ENCODE measurements around the gene EPB41. TPM values are rescaled to one million over a fixed set of nuclear protein-coding genes. Genes with fewer than 3 reads are reported as not detected.

Gene EPB41
- total and polyA plus RNA-seq, 9 of the 15 experiments (the other 6 are each of a cell fraction or from before 2014, with no cell fraction given): 3.7 to 213 (median 141) TPM

GRCh38 chr1:29002792-29003191, 88.4 kb downstream of the EPB41 start:
- H3K4me3 ChIP-seq: no peak overlapping the region
- peaks cover 61% of the 10 kb centered on the region for H3K36me3 ChIP-seq (ENCODE audit: control insufficient read depth, insufficient read depth, low read length)
- intact Hi-C loops (cut with micrococcal nuclease): no loop called here
- CTCF ChIA-PET (ENCODE audit: low intra/inter-chr PET ratio): no interaction called here
- no peak for TF ChIP-seq EGR1 (conservative IDR thresholded peaks at IDR 0.05)
- TF ChIP-seq, protein P1, sequence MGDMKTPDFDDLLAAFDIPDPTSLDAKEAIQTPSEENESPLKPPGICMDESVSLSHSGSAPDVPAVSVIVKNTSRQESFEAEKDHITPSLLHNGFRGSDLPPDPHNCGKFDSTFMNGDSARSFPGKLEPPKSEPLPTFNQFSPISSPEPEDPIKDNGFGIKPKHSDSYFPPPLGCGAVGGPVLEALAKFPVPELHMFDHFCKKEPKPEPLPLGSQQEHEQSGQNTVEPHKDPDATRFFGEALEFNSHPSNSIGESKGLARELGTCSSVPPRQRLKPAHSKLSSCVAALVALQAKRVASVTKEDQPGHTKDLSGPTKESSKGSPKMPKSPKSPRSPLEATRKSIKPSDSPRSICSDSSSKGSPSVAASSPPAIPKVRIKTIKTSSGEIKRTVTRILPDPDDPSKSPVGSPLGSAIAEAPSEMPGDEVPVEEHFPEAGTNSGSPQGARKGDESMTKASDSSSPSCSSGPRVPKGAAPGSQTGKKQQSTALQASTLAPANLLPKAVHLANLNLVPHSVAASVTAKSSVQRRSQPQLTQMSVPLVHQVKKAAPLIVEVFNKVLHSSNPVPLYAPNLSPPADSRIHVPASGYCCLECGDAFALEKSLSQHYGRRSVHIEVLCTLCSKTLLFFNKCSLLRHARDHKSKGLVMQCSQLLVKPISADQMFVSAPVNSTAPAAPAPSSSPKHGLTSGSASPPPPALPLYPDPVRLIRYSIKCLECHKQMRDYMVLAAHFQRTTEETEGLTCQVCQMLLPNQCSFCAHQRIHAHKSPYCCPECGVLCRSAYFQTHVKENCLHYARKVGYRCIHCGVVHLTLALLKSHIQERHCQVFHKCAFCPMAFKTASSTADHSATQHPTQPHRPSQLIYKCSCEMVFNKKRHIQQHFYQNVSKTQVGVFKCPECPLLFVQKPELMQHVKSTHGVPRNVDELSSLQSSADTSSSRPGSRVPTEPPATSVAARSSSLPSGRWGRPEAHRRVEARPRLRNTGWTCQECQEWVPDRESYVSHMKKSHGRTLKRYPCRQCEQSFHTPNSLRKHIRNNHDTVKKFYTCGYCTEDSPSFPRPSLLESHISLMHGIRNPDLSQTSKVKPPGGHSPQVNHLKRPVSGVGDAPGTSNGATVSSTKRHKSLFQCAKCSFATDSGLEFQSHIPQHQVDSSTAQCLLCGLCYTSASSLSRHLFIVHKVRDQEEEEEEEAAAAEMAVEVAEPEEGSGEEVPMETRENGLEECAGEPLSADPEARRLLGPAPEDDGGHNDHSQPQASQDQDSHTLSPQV (IDR thresholded peaks at IDR 0.05): peak; percentile 55; the same call in 1 of the 2 replicates
- no peak for DNase-seq (ENCODE audit: extremely low read depth in 1 of 4, low spot score in 3 of 4)
- no peaks in the 10 kb centered on the region for H3K27me3 ChIP-seq (ENCODE audit: control insufficient read depth in 2 of 2, insufficient read depth in 2 of 2, low read length in 2 of 2)
- no peak overlapping the region for H3K4me2 ChIP-seq (ENCODE audit: insufficient read depth, low read length)
- no peaks in the 10 kb centered on the region for H4K20me1 ChIP-seq (replicated peaks; ENCODE audit: control insufficient read depth, insufficient read depth, low read length)
- POLR2A ChIA-PET: no interaction called here
- H3K9me1 ChIP-seq (ENCODE audit: control insufficient read depth, insufficient read depth, low read length): no peaks in the 10 kb centered on the region
- no peaks in the 10 kb centered on the region; the same call in 2 of the 3 replicates for H3K79me2 ChIP-seq (ENCODE audit: control insufficient read depth, insufficient read depth, low read length)
- no peak overlapping the region for H3K9ac ChIP-seq (ENCODE audit: insufficient read depth in 1 of 2, low read depth in 2 of 2, low read length in 2 of 2)
- H3K9me3 ChIP-seq (replicated peaks; ENCODE audit: control insufficient read depth, insufficient read depth, low read depth, low read length): no peaks in the 10 kb centered on the region
- no peak for FAIRE-seq
- no peak overlapping the region for H3K27ac ChIP-seq (ENCODE audit: extremely low read depth, low read depth, low read length)
- no TSS peak for BruUV-seq (replicated peaks)
- H3K4me1 ChIP-seq (replicated peaks in 1 of 2; ENCODE audit: control insufficient read depth in 2 of 2, insufficient read depth in 2 of 2, low read length in 2 of 2): peaks cover 0 to 4% of the 10 kb centered on the region in 2 experiments; a peak in 1 of 5 replicates
- ATAC-seq: no peak
- no peak overlapping the region for H2AFZ ChIP-seq (ENCODE audit: low read depth, low read length)
- in situ Hi-C loops (cut with MboI): no loop called here
